SK-N-SH (cell line): Measurements from ENCODE around the gene TAS1R1. TPM values are rescaled to one million over a fixed set of nuclear protein-coding genes. Genes with fewer than 3 reads are reported as not detected.

Experiments used
- CTCF ChIA-PET: fragments of 300-600, 350-600 bp; formaldehyde crosslinking; extraction: SDS; loops from one replicate; lab custom pipeline; 2021; lab: Yijun Ruan, JAX
- POLR2A ChIA-PET: fragments of 350-600 bp; sonication (Branson Sonifier 250); formaldehyde crosslinking; extraction: SDS; loops from one replicate; lab custom pipeline; 2020; ENCODE audit warnings: antibody characterized with exemption, inconsistent platforms; lab: Yijun Ruan, JAX
- DNase-seq: peaks from one replicate; pipeline ENCODE4 v3.0.0; 2012
- H2AFZ ChIP-seq: fragments of 200-600 bp; sonication (generic); 2 replicates; pipeline ENCODE4 v1.8.1; 2016; ENCODE audit warnings: antibody characterized with exemption, mild to moderate bottlenecking, low read depth
- H3F3A ChIP-seq: fragments of 200-600 bp; sonication (generic); replicated peaks from 2 replicates; pipeline ENCODE3; 2016; ENCODE audit warnings: antibody characterized with exemption, mild to moderate bottlenecking; ENCODE audit not compliant: insufficient read depth
- H3K27ac ChIP-seq, 2 experiments: fragments of 200-500 bp in 1 of 2; fragments of 200-600 bp in 1 of 2; sonication (Bioruptor generic) in 1 of 2; sonication (generic), shearing (Covaris generic) in 1 of 2; 2 replicates each; pipeline versions ENCODE4 v1.5.1 to v1.6.1; 2014 to 2016; ENCODE audit warnings: low read depth in 2 of 2, inconsistent platforms in 1 of 2, low read length in 1 of 2, mild to moderate bottlenecking in 1 of 2, mixed read lengths in 1 of 2
- H3K27me3 ChIP-seq: fragments of 200-600 bp; sonication (generic), shearing (Covaris generic); 2 replicates; pipeline ENCODE4 v1.6.1; 2016; ENCODE audit warnings: mixed run types; ENCODE audit not compliant: insufficient read depth
- H3K36me3 ChIP-seq, 2 experiments: fragments of 200-500 bp in 1 of 2; fragments of 200-600 bp in 1 of 2; sonication (Bioruptor generic) in 1 of 2; sonication (generic) in 1 of 2; replicated peaks in 1 of 2; 2 replicates each; pipeline versions ENCODE3 to v1.5.1; 2014 to 2016; ENCODE audit warnings: low read length in 1 of 2, mild to moderate bottlenecking in 1 of 2; ENCODE audit not compliant: insufficient read depth in 2 of 2, control insufficient read depth in 1 of 2
- H3K4me1 ChIP-seq, 2 experiments: fragments of 200-500 bp in 1 of 2; fragments of 200-600 bp in 1 of 2; sonication (Bioruptor generic) in 1 of 2; sonication (generic), shearing (Covaris generic) in 1 of 2; 2 replicates each; pipeline versions ENCODE4 v1.5.1 to v1.6.1; 2014 to 2016; ENCODE audit warnings: low read depth in 1 of 2, low read length in 1 of 2, mixed run types in 1 of 2; ENCODE audit not compliant: insufficient read depth in 2 of 2, control insufficient read depth in 1 of 2
- H3K4me2 ChIP-seq: fragments of 200-600 bp; sonication (generic), shearing (Covaris generic); 2 replicates; pipeline ENCODE4 v1.6.1; 2017; ENCODE audit warnings: mixed run types
- H3K4me3 ChIP-seq, 2 experiments: fragments of 200-500 bp in 1 of 2; fragments of 200-600 bp in 1 of 2; sonication (Bioruptor generic) in 1 of 2; sonication (generic), shearing (Covaris generic) in 1 of 2; 2 replicates each; pipeline versions ENCODE4 v1.5.1 to v1.8.1; 2014 to 2016; ENCODE audit warnings: low read depth in 2 of 2, inconsistent platforms in 1 of 2, low read length in 1 of 2, mild to moderate bottlenecking in 1 of 2, mixed read lengths in 1 of 2, moderate library complexity in 1 of 2
- H3K79me2 ChIP-seq: fragments of 200-600 bp; sonication (generic); 2 replicates; pipeline ENCODE4 v1.8.1; 2017; ENCODE audit warnings: mild to moderate bottlenecking; ENCODE audit not compliant: insufficient read depth
- H3K9ac ChIP-seq: fragments of 200-600 bp; sonication (generic); 2 replicates; pipeline ENCODE4 v1.6.1; 2017; ENCODE audit warnings: mixed run types
- H3K9me2 ChIP-seq: fragments of 200-600 bp; sonication (generic); 2 replicates; pipeline ENCODE4 v1.6.1; 2017; ENCODE audit warnings: mixed run types
- H3K9me3 ChIP-seq: fragments of 200-600 bp; sonication (generic); 2 replicates; pipeline ENCODE4 v1.6.1; 2017; ENCODE audit warnings: mixed run types, mild to moderate bottlenecking, moderate library complexity
- H4K20me1 ChIP-seq: fragments of 200-600 bp; sonication (generic); 2 replicates; pipeline ENCODE4 v1.6.1; 2017; ENCODE audit warnings: mild to moderate bottlenecking, mixed run types; ENCODE audit not compliant: insufficient read depth
- ELF1 ChIP-seq: IDR thresholded peaks from 2 replicates; pipeline ENCODE4 v1.4.0; 2012
- FOXJ3 ChIP-seq: sonication (generic); formaldehyde crosslinking; IDR thresholded peaks from 2 replicates; pipeline ENCODE4 v1.5.1; 2020; ENCODE audit warnings: mild to moderate bottlenecking, missing genetic modification reagents
- PBX3 ChIP-seq: IDR thresholded peaks from 2 replicates; pipeline ENCODE4; 2012
- REST ChIP-seq: IDR thresholded peaks from 2 replicates; pipeline ENCODE4 v1.6.1; 2012; ENCODE audit warnings: mild to moderate bottlenecking, low read depth, low read length, moderate library complexity
- RXRA ChIP-seq: IDR thresholded peaks from 2 replicates; pipeline ENCODE4 v1.4.0; 2012; ENCODE audit warnings: low read depth, mild to moderate bottlenecking, borderline replicate concordance
- SIN3A ChIP-seq: IDR thresholded peaks from 2 replicates; pipeline ENCODE4 v1.6.1; 2012; ENCODE audit warnings: low read depth, mild to moderate bottlenecking, low read length, moderate library complexity, borderline replicate concordance
- SMC3 ChIP-seq: IDR thresholded peaks from 2 replicates; pipeline ENCODE4 v1.6.1; 2012; ENCODE audit warnings: low read depth, low read length, improper control_type of control experiment
- TAF1 ChIP-seq: IDR thresholded peaks from 2 replicates; pipeline ENCODE4 v1.6.1; 2012; ENCODE audit warnings: low read depth, mild to moderate bottlenecking, low read length, moderate library complexity, borderline replicate concordance
- USF1 ChIP-seq: IDR thresholded peaks from 2 replicates; pipeline ENCODE4 v1.4.0; 2012; ENCODE audit warnings: low read depth, borderline replicate concordance
- YY1 ChIP-seq: IDR thresholded peaks from 2 replicates; pipeline ENCODE4 v1.4.0; 2012; ENCODE audit warnings: low read depth, mild to moderate bottlenecking
- WGBS: methylation state at CpG from one replicate; pipeline ENCODE4 v1.1.6; 2017; ENCODE audit warnings: low lambda C conversion rate; 5-methylcytosine and 5-hydroxymethylcytosine counted together
- polyA plus RNA-seq, 3 experiments: library from polyadenylated mRNA; depleted of rRNA; stranded (reverse); fragments of >200 nt; gene quantifications; 2 replicates each; pipeline ENCODE4 v1.2.3, GENCODE V29; 2012
- TF ChIP-seq, protein P1 (sequence below): fragments of 150-350 bp; IDR thresholded peaks from 2 replicates; pipeline ENCODE4 v1.6.1; 2017; ENCODE audit warnings: antibody characterized with exemption, low read length, low read depth, borderline replicate concordance

TAS1R1 gene
- polyA plus RNA-seq, 1 of the 3 experiments (the other 2 are of a cell fraction): not detected

GRCh38 chr1:6530504-6531160, 24.5 kb upstream of the TAS1R1 start:
- Histone ChIP-seq H3K9me3 (no peaks in the 10 kb centered on the region), H3K79me2 (peaks cover 7% of the 10 kb centered on the region), H3K36me3 (peaks cover 29 to 58% of the 10 kb centered on the region in 2 experiments), H3K4me3 (no peak overlapping the region), H3K9ac (no peak overlapping the region)
- ChIA-PET POLR2A (interaction anchor here (0.7 kb wide), 2 partner anchors 44 to 392 kb away, joined by 3 read pairs; no protein-coding TSS in a partner anchor), CTCF (interaction anchor here (4.8 to 23.4 kb wide), 2 partner anchors 23 to 45 kb away, joined by 19 to 439 read pairs; partner anchors contain the start of genes NOL9, PLEKHG5 and TAS1R1)
- no peak for TF ChIP-seq RXRA
- TF ChIP-seq USF1: no peak
- no peak for TF ChIP-seq TAF1
- TF ChIP-seq PBX3: no peak
- TF ChIP-seq, all 33 proteins: peak for 0
- over 99% methylated on average over 11 of the region's 13 CpGs for WGBS
- Histone ChIP-seq H3K9me2 (no peaks in the 10 kb centered on the region), H3K4me2 (no peak overlapping the region), H3K27ac (no peak overlapping the region), H3K4me1 (no peaks in the 10 kb centered on the region), H4K20me1 (no peaks in the 10 kb centered on the region), H2AFZ (no peak overlapping the region), H3K27me3 (no peaks in the 10 kb centered on the region), H3F3A (no peaks in the 10 kb centered on the region)
- DNase-seq: no peak

- ChIA-PET CTCF (interaction anchor here (0.5 to 23.4 kb wide), 4 partner anchors 9 to 1259 kb away, joined by 4 to 439 read pairs (median 4); partner anchors contain the start of genes NOL9 and PLEKHG5), POLR2A (no interaction called here)
- no peak overlapping the region for H3K4me2 ChIP-seq
- TF ChIP-seq PBX3 (no peak), USF1 (no peak), SMC3 (no peak), SIN3A (no peak), FOXJ3 (no peak), REST (no peak), YY1 (no peak), ELF1 (no peak)
- TF ChIP-seq, protein P1, sequence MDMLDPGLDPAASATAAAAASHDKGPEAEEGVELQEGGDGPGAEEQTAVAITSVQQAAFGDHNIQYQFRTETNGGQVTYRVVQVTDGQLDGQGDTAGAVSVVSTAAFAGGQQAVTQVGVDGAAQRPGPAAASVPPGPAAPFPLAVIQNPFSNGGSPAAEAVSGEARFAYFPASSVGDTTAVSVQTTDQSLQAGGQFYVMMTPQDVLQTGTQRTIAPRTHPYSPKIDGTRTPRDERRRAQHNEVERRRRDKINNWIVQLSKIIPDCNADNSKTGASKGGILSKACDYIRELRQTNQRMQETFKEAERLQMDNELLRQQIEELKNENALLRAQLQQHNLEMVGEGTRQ: no peak
- no peak overlapping the region for H3K27ac ChIP-seq
- H3K4me3 ChIP-seq: no peak overlapping the region
- H3K36me3 ChIP-seq: peaks cover 32 to 47% of the 10 kb centered on the region in 2 experiments
- H4K20me1 ChIP-seq: no peaks in the 10 kb centered on the region
- no peaks in the 10 kb centered on the region for H3K9me3 ChIP-seq
- DNase-seq: no peak
- no peaks in the 10 kb centered on the region for H3K9me2 ChIP-seq
- no peaks in the 10 kb centered on the region for H3F3A ChIP-seq
- no peak overlapping the region for H2AFZ ChIP-seq
- WGBS: 90% methylated on average over 5 of the region's 5 CpGs
- peaks cover 10% of the 10 kb centered on the region for H3K79me2 ChIP-seq
- H3K27me3 ChIP-seq: no peaks in the 10 kb centered on the region
- no peak overlapping the region for H3K9ac ChIP-seq
- no peaks in the 10 kb centered on the region for H3K4me1 ChIP-seq
These were observed 23.1 kb upstream of the TAS1R1 start for GRCh38 chr1:6531996-6532395.
